ENCODE data around the gene AQP12B.

DNA sequence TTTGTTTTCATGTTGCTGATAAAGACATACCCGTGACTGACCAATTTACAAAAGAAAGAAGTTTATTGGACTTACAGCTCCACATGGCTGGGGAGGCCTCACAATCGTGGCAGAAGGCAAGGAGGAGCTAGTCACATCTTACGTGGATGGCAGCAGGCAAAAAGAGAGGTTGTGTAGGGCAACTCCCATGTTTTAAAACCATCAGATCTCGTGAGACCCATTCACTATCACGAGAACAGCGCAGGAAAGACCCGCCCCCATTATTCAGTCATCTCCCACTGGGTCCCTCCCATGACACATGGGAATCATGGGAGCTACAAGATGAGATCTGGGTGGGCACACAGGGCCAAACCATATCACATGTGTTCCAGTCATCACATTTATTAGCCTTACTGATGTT is 25.8 kb upstream of the AQP12B start:
- TF ChIP-seq ZNF217 (IDR thresholded peaks at IDR 0.05) (no peak), FOXK2 (IDR thresholded peaks at IDR 0.05) (no peak), ZBED1 (IDR thresholded peaks at IDR 0.05; ENCODE audit: borderline replicate concordance) (no peak), NR2C2 (IDR thresholded peaks at IDR 0.05; ENCODE audit: borderline replicate concordance, control insufficient read depth, insufficient read length, low read depth) (no peak), KDM1A (IDR thresholded peaks at IDR 0.05; ENCODE audit: borderline replicate concordance) (no peak), YY1 (IDR thresholded peaks at IDR 0.05; ENCODE audit: low read depth, low read length) (no peak), KLF5 (IDR thresholded peaks at IDR 0.05; ENCODE audit: partially characterized antibody) (no peak), FOXM1 (IDR thresholded peaks at IDR 0.05; ENCODE audit: low read depth, low read length) (no peak), EZH2 (IDR thresholded peaks at IDR 0.05; ENCODE audit: borderline replicate concordance, control insufficient read depth, low read depth, low read length) (no peak)
- TF ChIP-seq, protein P1, sequence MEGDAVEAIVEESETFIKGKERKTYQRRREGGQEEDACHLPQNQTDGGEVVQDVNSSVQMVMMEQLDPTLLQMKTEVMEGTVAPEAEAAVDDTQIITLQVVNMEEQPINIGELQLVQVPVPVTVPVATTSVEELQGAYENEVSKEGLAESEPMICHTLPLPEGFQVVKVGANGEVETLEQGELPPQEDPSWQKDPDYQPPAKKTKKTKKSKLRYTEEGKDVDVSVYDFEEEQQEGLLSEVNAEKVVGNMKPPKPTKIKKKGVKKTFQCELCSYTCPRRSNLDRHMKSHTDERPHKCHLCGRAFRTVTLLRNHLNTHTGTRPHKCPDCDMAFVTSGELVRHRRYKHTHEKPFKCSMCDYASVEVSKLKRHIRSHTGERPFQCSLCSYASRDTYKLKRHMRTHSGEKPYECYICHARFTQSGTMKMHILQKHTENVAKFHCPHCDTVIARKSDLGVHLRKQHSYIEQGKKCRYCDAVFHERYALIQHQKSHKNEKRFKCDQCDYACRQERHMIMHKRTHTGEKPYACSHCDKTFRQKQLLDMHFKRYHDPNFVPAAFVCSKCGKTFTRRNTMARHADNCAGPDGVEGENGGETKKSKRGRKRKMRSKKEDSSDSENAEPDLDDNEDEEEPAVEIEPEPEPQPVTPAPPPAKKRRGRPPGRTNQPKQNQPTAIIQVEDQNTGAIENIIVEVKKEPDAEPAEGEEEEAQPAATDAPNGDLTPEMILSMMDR (IDR thresholded peaks at IDR 0.05 in 2 of 3, conservative IDR thresholded peaks at IDR 0.05 in 1 of 3; ENCODE audit: control insufficient read depth in 2 of 3, extremely low read depth in 1 of 3, insufficient read depth in 1 of 3, low read depth in 3 of 3, low read length in 3 of 3): no peak
